Measurements from ENCODE around the gene NDUFAF7. TPM values are rescaled to one million over a fixed set of nuclear protein-coding genes. Genes with fewer than 3 reads are reported as not detected.
A peak's percentile ranks its signal among the peaks of the same experiment; 100 is the strongest.

Gene NDUFAF7
- total and polyA plus RNA-seq, 2 of the 13 experiments (the other 11 are each of a cell fraction or from before 2014, with no cell fraction given) = 27.0 to 40.8 TPM

- TF ChIP-seq ZNF7 (CRISPR knock-in tag; IDR thresholded peaks at IDR 0.05) (no peak), FOXP1 (IDR thresholded peaks at IDR 0.05) (no peak), FOXP1 (CRISPR knock-in tag; IDR thresholded peaks at IDR 0.05) (no peak), ZNF501 (CRISPR knock-in tag; IDR thresholded peaks at IDR 0.05) (no peak), MEIS1 (CRISPR knock-in tag; IDR thresholded peaks at IDR 0.05; ENCODE audit: borderline replicate concordance) (no peak), MXD4 (CRISPR knock-in tag; IDR thresholded peaks at IDR 0.05) (no peak), LRRFIP1 (CRISPR knock-in tag; conservative IDR thresholded peaks at IDR 0.05) (no peak), MNT (IDR thresholded peaks at IDR 0.05) (no peak), MTA3 (CRISPR knock-in tag; IDR thresholded peaks at IDR 0.05) (no peak), CEBPB (IDR thresholded peaks at IDR 0.05; ENCODE audit: borderline replicate concordance, low read depth, low read length) (0 out of 2 replicates have a peak, but pooled peaks have one; percentile 2), BCL6 (CRISPR knock-in tag; IDR thresholded peaks at IDR 0.05) (no peak)
- TF ChIP-seq, protein P1, sequence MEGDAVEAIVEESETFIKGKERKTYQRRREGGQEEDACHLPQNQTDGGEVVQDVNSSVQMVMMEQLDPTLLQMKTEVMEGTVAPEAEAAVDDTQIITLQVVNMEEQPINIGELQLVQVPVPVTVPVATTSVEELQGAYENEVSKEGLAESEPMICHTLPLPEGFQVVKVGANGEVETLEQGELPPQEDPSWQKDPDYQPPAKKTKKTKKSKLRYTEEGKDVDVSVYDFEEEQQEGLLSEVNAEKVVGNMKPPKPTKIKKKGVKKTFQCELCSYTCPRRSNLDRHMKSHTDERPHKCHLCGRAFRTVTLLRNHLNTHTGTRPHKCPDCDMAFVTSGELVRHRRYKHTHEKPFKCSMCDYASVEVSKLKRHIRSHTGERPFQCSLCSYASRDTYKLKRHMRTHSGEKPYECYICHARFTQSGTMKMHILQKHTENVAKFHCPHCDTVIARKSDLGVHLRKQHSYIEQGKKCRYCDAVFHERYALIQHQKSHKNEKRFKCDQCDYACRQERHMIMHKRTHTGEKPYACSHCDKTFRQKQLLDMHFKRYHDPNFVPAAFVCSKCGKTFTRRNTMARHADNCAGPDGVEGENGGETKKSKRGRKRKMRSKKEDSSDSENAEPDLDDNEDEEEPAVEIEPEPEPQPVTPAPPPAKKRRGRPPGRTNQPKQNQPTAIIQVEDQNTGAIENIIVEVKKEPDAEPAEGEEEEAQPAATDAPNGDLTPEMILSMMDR (CRISPR knock-in tag; IDR thresholded peaks at IDR 0.05) = peak; percentile 51
These were observed 56.5 kb downstream of the NDUFAF7 start (continued) for GRCh38 chr2:37287966-37288365.
